Lung (tissue), 12 donors: ENCODE measurements around the gene PRX. TPM values are rescaled to one million over a fixed set of nuclear protein-coding genes. Genes with fewer than 3 reads are reported as not detected.

Source experiments
- ATAC-seq: fragments of 200-7000 bp; cut with Tn5 transposase; one replicate; pipeline ENCODE4 v1.9.1; 2020; ENCODE audit warnings: moderate number of reproducible peaks; ENCODE audit not compliant: insufficient read depth, low FRiP score
- DNase-seq, 3 donors: peaks; one replicate each; pipeline ENCODE4 v3.0.0-alpha.2; 2013 to 2017
- H3K27ac ChIP-seq, 2 donors: one replicate each; pipeline ENCODE4 v1.5.1; 2013; ENCODE audit warnings: mild to moderate bottlenecking in 2 of 2, moderate library complexity in 2 of 2, control low read depth in 1 of 2, inconsistent platforms in 1 of 2, low read depth in 1 of 2, low read length in 1 of 2
- H3K27me3 ChIP-seq, 3 donors: one replicate each; pipeline ENCODE4 v1.5.1; 2013; ENCODE audit warnings: low read length in 2 of 3; ENCODE audit not compliant: control insufficient read depth in 3 of 3, insufficient read depth in 3 of 3
- H3K36me3 ChIP-seq, 4 donors: one replicate each; pipeline ENCODE4 v1.5.1; 2013; ENCODE audit warnings: low read length in 4 of 4, mild to moderate bottlenecking in 1 of 4, moderate library complexity in 1 of 4; ENCODE audit not compliant: control insufficient read depth in 4 of 4, insufficient read depth in 4 of 4
- H3K4me1 ChIP-seq, 5 donors: one replicate each; pipeline ENCODE4 v1.5.1; 2013; ENCODE audit warnings: low read length in 5 of 5, mild to moderate bottlenecking in 2 of 5, moderate library complexity in 1 of 5; ENCODE audit not compliant: control insufficient read depth in 5 of 5, insufficient read depth in 5 of 5
- H3K4me3 ChIP-seq: one replicate; pipeline ENCODE4 v1.5.1; 2013; ENCODE audit warnings: mild to moderate bottlenecking, control low read depth, moderate library complexity
- H3K9ac ChIP-seq, 2 donors: one replicate each; pipeline ENCODE4 v1.5.1; 2013; ENCODE audit warnings: low read length in 2 of 2, control low read depth in 1 of 2; ENCODE audit not compliant: insufficient read depth in 1 of 2
- H3K9me3 ChIP-seq, 4 donors: one replicate each; pipeline ENCODE4 v1.5.1; 2013; ENCODE audit warnings: low read length in 3 of 4, mild to moderate bottlenecking in 1 of 4, moderate library complexity in 1 of 4; ENCODE audit not compliant: control insufficient read depth in 4 of 4, insufficient read depth in 3 of 4
- CTCF ChIP-seq: IDR thresholded peaks from 2 replicates; pipeline ENCODE4 v1.5.1; 2012; ENCODE audit warnings: mild to moderate bottlenecking; ENCODE audit errors: control extremely low read depth, extremely low read depth
- WGBS, 2 donors: extraction: QIAGEN DNeasy Blood & Tissue Kit; methylation state at CpG; one replicate each; pipeline ENCODE4 v1.1.7; 2013; 5-methylcytosine and 5-hydroxymethylcytosine counted together
- polyA plus RNA-seq, 2 donors: library from polyadenylated mRNA; stranded (reverse); fragments of 200-250 nt; gene quantifications; one replicate each; pipeline ENCODE4 v1.2.1, GENCODE V29; 2013
- total RNA-seq, 2 donors: library from RNA; depleted of rRNA in 1 of 2; stranded (reverse); fragments of >200 nt in 1 of 2; gene quantifications; one replicate each; pipeline ENCODE4 v1.2.1, GENCODE V29; 2014 to 2021
- donor health status: control.
- donor health status: control.
- donor health status: Bipolar disorder and iron deficiency.
- donor health status: healthy.
- donor health status: DM: yes; HTN: yes; CAD: no.

PRX gene
- total and polyA plus RNA-seq, 4 donors: 16.9 to 43.8 (median 27.9) TPM

DNA sequence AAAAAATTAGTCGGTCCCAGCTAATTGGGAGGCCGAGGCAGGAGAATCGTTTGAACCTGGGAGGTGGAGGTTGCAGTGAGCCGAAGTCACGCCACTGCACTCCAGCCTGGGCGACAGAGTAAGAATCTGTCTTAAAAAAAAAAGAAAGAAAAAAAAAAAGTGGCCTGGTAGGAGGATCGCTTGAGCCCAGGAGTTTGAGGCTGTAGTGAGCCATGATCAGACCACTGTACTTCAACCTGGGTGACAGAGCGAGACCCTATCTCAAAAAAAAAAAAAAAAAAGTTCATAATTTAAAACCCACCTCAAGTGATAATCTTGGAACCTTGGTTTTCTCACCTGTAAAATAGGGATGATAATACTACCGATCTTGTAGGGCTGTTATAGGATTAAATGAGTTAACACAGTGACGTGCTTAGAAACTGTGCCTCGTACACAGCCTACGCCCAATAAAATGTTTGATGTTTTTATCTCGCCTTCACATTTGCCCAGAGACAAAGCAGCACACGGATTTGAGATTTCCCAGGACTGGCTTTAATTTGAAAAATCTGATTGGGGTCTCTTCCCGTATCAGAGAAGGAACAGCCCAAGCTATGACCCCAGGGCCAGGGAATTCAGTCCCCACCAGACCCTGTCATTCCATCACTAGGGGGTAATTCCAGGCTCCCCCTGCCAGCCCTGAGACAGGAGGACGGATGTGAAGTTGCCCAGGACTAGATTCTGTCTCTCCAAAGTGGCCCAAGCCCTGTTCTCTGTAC, 9.0 kb upstream of the PRX start:
- ATAC-seq: no peak
- Histone ChIP-seq H3K4me1 (peaks cover 0 to 23% (median 5%) of the 10 kb centered on the region in 5 donors), H3K27ac (peak overlapping the region; percentile 95 to 100)

GRCh38 chr19:40420766-40421765, 7.9 kb upstream of the PRX start:
- WGBS, 2 donors: 2% methylated on average over 56 of the region's 56 CpGs
- Histone ChIP-seq H3K36me3 (peaks cover 5 to 11% (median 9%) of the 10 kb centered on the region in 4 donors), H3K4me1 (peaks cover 2 to 25% (median 5%) of the 10 kb centered on the region in 5 donors), H3K9me3 (no peaks in the 10 kb centered on the region), H3K9ac (peak overlapping the region; percentile 63 to 72), H3K27me3 (no peaks in the 10 kb centered on the region), H3K27ac (peak overlapping the region; percentile 95 to 100), H3K4me3 (peak overlapping the region; percentile 55)
- peak; percentile 79 for TF ChIP-seq CTCF
- DNase-seq (peak; percentile 95 to 97 (median 95)), ATAC-seq (peak; percentile 81)

More for the DNA sequence above, 9.0 kb upstream of the PRX start:
- Histone ChIP-seq H3K9ac (no peak overlapping the region), H3K36me3 (peaks cover 5 to 11% (median 9%) of the 10 kb centered on the region in 4 donors), H3K27me3 (no peaks in the 10 kb centered on the region), H3K4me3 (no peak overlapping the region), H3K9me3 (no peaks in the 10 kb centered on the region)
- 76 to 86% methylated on average over 16 of the region's 16 CpGs for WGBS, 2 donors
- no peak for DNase-seq
- TF ChIP-seq CTCF: no peak

- Histone ChIP-seq H3K9ac (no peak overlapping the region), H3K27ac (peak overlapping the region; percentile 95 to 100), H3K36me3 (peaks cover 5 to 11% (median 9%) of the 10 kb centered on the region in 4 donors), H3K27me3 (no peaks in the 10 kb centered on the region), H3K9me3 (no peaks in the 10 kb centered on the region), H3K4me3 (no peak overlapping the region), H3K4me1 (peaks cover 2 to 25% (median 5%) of the 10 kb centered on the region in 5 donors)
- ATAC-seq: no peak
- no peak for TF ChIP-seq CTCF
- DNase-seq: no peak
- WGBS, 2 donors: 60 to 64% methylated on average over 14 of the region's 14 CpGs
Measured at GRCh38 chr19:40420451-40420765, 7.2 kb upstream of the PRX start.
